Stimulated activated naive CD8-positive, alpha-beta T cell treated with anti-CD3 and anti-CD28 coated beads, Interleukin-15, Interleukin-2, amounts not matched to agents 100 U/mL and 50 U/mL, for 24 hours (primary cell): Measurements from ENCODE around the gene VTN.
A peak's percentile ranks its signal among the peaks of the same experiment; 100 is the strongest.

ENCODE experiments used
- ATAC-seq: fragments of 150-1000 bp; cut with Tn5 transposase; one replicate; pipeline ENCODE4 v1.10.0; 2021
- DNase-seq: peaks from one replicate; pipeline ENCODE4 v3.0.0; 2021

Gene VTN

DNA sequence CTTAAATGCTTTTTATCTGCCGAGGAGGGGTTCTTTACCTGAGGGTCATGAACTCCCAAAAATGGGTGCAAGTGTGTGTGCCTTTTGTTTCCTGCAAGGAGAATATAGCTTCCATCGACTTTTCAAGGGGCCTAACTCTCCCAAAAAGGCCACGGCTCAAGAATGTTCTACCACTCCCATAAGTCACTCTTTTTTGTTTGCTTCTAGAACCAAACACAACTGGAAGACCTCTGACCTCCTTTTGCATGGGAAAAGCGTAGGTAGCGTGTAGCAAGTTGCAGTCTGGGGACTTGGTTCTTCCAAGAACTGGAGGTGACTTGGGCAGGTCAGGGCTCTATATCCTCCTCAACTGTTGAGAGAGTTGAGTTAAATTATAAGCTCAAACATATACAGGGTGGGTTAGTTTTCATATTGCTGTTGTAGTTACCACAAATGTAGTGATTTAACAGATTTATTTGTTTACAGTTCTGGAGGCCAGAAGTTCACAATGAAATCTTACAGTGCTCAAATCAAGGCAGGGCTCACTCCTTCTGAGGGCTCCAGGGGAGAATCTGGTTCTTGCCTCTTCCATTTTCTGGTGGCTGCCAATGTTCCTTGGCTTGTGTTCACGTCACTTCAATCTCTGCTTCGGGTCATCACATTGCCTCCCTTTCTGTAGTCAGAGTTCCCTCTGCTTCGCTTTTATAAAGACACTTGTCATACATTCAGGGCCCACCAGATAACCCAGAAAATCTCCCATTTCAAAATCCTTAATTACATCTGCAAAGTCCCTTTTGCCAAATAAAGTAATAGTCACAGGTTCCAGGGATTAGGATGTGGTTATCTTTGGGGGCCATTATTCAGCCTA, 49.7 kb downstream of the VTN start:
- DNase-seq (no peak), ATAC-seq (no peak)

DNA sequence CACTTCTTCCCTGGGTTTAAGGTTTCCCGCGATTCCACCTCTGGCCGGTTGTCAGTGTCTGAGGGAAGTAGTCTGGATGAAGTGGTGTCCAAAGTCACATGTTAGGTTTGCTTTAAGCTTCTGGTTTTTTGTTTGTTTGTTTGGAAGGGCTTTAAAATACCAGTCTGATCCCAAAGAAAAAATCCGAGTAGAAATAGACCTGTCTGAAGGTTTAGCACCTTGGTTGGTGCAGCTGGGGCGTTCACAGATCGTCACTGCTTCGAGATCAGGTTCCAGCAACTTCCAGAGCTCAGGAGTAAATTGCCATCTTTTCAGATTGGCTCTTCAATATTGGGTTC, 50.5 kb downstream of the VTN start:
- no peak for DNase-seq
- ATAC-seq = no peak

DNA sequence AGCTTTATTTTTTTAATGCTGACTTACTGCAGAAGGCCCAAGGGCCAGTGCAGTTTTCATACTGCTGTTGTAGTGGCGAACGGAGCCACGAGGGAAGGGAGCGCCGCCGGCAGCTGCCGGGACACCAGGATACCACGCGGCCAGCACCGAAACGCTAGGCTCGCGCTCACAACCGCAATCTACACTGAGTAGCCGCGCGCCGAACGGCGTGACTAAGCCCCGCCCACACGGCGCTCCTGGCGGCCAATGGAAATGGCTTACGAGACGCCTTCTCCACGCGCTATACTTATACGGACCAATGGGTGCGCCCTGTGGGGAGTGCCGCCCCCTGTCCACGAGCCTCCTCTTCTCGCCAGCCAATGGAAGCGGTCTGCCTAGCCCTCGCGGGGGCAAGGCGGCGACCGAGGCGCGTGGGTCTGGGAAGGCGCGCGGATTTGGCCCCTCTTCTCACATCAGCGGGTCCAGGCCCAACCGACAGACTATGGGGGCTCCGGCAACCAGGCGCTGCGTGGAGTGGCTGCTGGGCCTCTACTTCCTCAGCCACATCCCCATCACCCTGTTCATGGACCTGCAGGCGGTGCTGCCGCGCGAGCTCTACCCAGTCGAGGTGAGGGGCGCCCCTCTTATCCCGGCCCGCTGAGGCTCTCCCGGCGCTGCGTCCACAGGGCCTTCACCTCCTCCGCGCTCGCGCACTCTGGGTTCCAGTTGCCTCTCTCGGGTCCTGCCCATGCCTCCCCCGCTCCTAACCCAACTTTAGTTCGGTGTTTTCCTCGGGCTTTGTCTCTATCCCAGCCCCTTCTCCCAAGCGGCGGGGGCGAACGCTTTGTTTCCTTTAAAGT, 51.1 kb downstream of the VTN start, which contains the start of gene TMEM97:
TMEM97 (plus strand) TSS at position 442 of the 839 bp plus-strand sequence; CDS start at position 482, 40 bp downstream.
- DNase-seq (peak; percentile 97), ATAC-seq (peak; percentile 99)

DNA sequence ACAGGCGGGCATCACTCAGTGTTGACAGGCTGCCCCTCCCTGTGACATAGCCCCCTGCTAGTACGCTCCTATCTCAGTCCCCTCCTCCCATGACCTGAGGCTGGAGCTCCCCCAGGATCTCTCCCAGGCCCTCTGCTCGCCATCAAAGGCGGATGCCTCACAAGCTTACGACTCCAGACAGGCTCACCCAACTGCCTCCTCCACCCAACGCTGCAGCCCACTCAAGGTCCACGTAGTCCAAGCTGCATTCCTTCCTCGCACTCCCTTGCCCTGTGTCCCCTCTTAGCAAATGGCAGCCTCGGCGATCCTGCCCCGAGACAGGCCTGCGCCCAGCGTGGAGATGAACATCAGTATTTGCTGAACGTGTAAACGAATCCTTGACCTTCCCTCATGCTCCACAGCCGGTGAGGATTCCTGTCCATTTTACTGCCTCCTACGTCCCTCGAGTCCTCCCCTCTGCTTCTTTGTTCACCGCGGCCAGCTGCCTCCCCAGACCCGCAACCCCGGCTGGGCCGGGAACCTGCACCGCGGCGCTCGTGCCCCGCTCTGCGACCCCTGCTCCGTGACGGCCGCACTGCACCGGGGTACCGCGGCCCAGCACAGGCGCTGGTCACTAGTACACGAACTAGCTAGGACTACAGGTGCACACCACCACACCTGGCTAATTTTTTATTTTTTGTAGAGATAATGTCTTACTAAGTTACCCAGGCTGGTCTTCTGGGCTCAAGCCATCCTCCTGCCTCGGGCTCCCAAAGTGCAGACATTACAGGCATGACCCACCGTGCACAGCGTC, 51.9 kb downstream of the VTN start:
- ATAC-seq (peak; percentile 3), DNase-seq (peak; percentile 36)
